GM21717 (cell line): ENCODE data around the gene REL.
A peak's percentile ranks its signal among the peaks of the same experiment; 100 is the strongest.
"Not testable (repeated sequence)": the region's sequence is repeated elsewhere in the genome, so short reads cannot be mapped to it uniquely, and the experiment has no call there.

ENCODE experiments used
- ATAC-seq: cut with Tn5 transposase; IDR thresholded peaks from one replicate; pipeline ENCODE4 v1.9.1; 2021; ENCODE audit warnings: mild to moderate bottlenecking, moderate library complexity; ENCODE audit not compliant: unreplicated experiment

REL gene

GRCh38 chr2:60881047-60881932 is at the start of gene REL:
TSS of gene REL (plus strand) at chr2:60881574. CDS start at chr2:60881841, 267 bp downstream.
- peak; percentile 73 for ATAC-seq

- no peak for ATAC-seq
These were observed 49.5 kb upstream of the REL start for GRCh38 chr2:60831921-60832320.

- no peak for ATAC-seq
These were observed 48.8 kb upstream of the REL start for GRCh38 chr2:60832621-60833020.

- peak; percentile 54 for ATAC-seq
These were observed 47.1 kb upstream of the REL start for GRCh38 chr2:60834270-60834717.

- no peak for ATAC-seq
These were observed 44.9 kb upstream of the REL start for GRCh38 chr2:60836491-60836890.

GRCh38 chr2:60837123-60837522 is 44.3 kb upstream of the REL start:
- ATAC-seq, result no peak

- ATAC-seq, result no peak
These were observed 42.9 kb upstream of the REL start for GRCh38 chr2:60838481-60838880.

GRCh38 chr2:60839126-60839813 is 42.1 kb upstream of the REL start:
- peak; percentile 50 for ATAC-seq

GRCh38 chr2:60840880-60841279 is 40.5 kb upstream of the REL start:
- peak; percentile 57 for ATAC-seq

GRCh38 chr2:60843006-60843405 is 38.4 kb upstream of the REL start:
- no peak for ATAC-seq

GRCh38 chr2:60844105-60844504 is 37.3 kb upstream of the REL start:
- ATAC-seq, result no peak

- ATAC-seq, result no peak
These were observed 33.5 kb upstream of the REL start for GRCh38 chr2:60847854-60848253.

- no peak for ATAC-seq
These were observed 32.2 kb upstream of the REL start for GRCh38 chr2:60849187-60849586.

GRCh38 chr2:60852282-60852860 is 29.0 kb upstream of the REL start:
- no peak for ATAC-seq

- no peak for ATAC-seq
These were observed 27.8 kb upstream of the REL start for GRCh38 chr2:60853531-60853930.

- ATAC-seq, result no peak
These were observed 25.2 kb upstream of the REL start for GRCh38 chr2:60855989-60856669.

- no peak for ATAC-seq
These were observed 24.3 kb upstream of the REL start for GRCh38 chr2:60857056-60857455.

GRCh38 chr2:60858897-60859311 is 22.5 kb upstream of the REL start:
- ATAC-seq, result no peak

- ATAC-seq, result no peak
These were observed 19.6 kb upstream of the REL start for GRCh38 chr2:60861736-60862135.

- no peak for ATAC-seq
These were observed 18.7 kb upstream of the REL start for GRCh38 chr2:60862642-60863041.

- ATAC-seq, result not testable (repeated sequence)
These were observed 16.0 kb upstream of the REL start for GRCh38 chr2:60865361-60865760.
